ENCODE measurements around the gene SDF4. TPM values are rescaled to one million over a fixed set of nuclear protein-coding genes. Genes with fewer than 3 reads are reported as not detected.
A peak's percentile ranks its signal among the peaks of the same experiment; 100 is the strongest.

The SDF4 gene
- total and polyA plus RNA-seq, 10 donors = 39.1 to 145 (median 88.5) TPM

- H3K27ac ChIP-seq = no peak overlapping the region
- no peak overlapping the region for H3K4me3 ChIP-seq
- H3K4me1 ChIP-seq = peaks cover 6 to 53% (median 26%) of the 10 kb centered on the region in 6 donors
- intact Hi-C loops (cut with DNase I; ENCODE audit: low total_unique reads) = no loop called here
- H3K27me3 ChIP-seq (replicated peaks in 1 of 7) = no peaks in the 10 kb centered on the region
- H3K9me3 ChIP-seq = no peaks in the 10 kb centered on the region
- 90 to 95% (median 94%) methylated on average over 14 to 34 of the region's 34 CpGs for WGBS, 5 donors
- H3K36me3 ChIP-seq = peaks cover 0 to 100% (median 87%) of the 10 kb centered on the region in 6 donors
- no peak for TF ChIP-seq POLR2A (IDR thresholded peaks at IDR 0.05)
- no peak for TF ChIP-seq CTCF (IDR thresholded peaks at IDR 0.05 in 8 of 11, conservative IDR thresholded peaks at IDR 0.05 in 3 of 11)
- TF ChIP-seq POLR2AphosphoS5 (IDR thresholded peaks at IDR 0.05) = no peak
- DNase-seq = no peak
These were observed 6.5 kb downstream of the SDF4 start for GRCh38 chr1:1225238-1225845.

- H3K27ac ChIP-seq = no peak overlapping the region
- peaks cover 0 to 39% (median 12%) of the 10 kb centered on the region in 6 donors for H3K4me1 ChIP-seq
- H3K36me3 ChIP-seq = peaks cover 0 to 100% (median 93%) of the 10 kb centered on the region in 6 donors
- no peak for DNase-seq
- WGBS, 5 donors = 94 to 97% (median 95%) methylated on average over 19 to 21 of the region's 21 CpGs
- no peaks in the 10 kb centered on the region for H3K27me3 ChIP-seq (replicated peaks in 1 of 7)
- no peaks in the 10 kb centered on the region for H3K9me3 ChIP-seq
- TF ChIP-seq CTCF (IDR thresholded peaks at IDR 0.05 in 8 of 11, conservative IDR thresholded peaks at IDR 0.05 in 3 of 11) (no peak), POLR2AphosphoS5 (IDR thresholded peaks at IDR 0.05) (peak in 1 of 3 donors; percentile 30)
- intact Hi-C loops (cut with DNase I; ENCODE audit: low total_unique reads) = no loop called here
- no peak overlapping the region for H3K4me3 ChIP-seq
These were observed 7.9 kb downstream of the SDF4 start for GRCh38 chr1:1223891-1224290.

GRCh38 chr1:1223321-1223720, 8.5 kb downstream of the SDF4 start:
- intact Hi-C loops (cut with DNase I; ENCODE audit: low total_unique reads) = no loop called here
- Histone ChIP-seq H3K36me3 (peaks cover 0 to 100% (median 93%) of the 10 kb centered on the region in 6 donors), H3K9me3 (no peaks in the 10 kb centered on the region), H3K4me3 (no peak overlapping the region), H3K27me3 (replicated peaks in 1 of 7) (no peaks in the 10 kb centered on the region), H3K4me1 (peaks cover 0 to 33% (median 8%) of the 10 kb centered on the region in 6 donors), H3K27ac (no peak overlapping the region)
- TF ChIP-seq CTCF (IDR thresholded peaks at IDR 0.05 in 8 of 11, conservative IDR thresholded peaks at IDR 0.05 in 3 of 11) (no peak), POLR2AphosphoS5 (IDR thresholded peaks at IDR 0.05) (no peak), POLR2A (IDR thresholded peaks at IDR 0.05) (no peak)
- no peak for DNase-seq
- 88 to 98% (median 94%) methylated on average over 8 to 15 of the region's 15 CpGs for WGBS, 5 donors

- Histone ChIP-seq H3K27ac (peak overlapping the region in 2 of 8 donors; percentile 30 to 32), H3K9me3 (no peaks in the 10 kb centered on the region), H3K27me3 (replicated peaks in 1 of 7) (no peaks in the 10 kb centered on the region), H3K4me3 (no peak overlapping the region), H3K36me3 (peaks cover 0 to 100% (median 93%) of the 10 kb centered on the region in 6 donors), H3K4me1 (peaks cover 0 to 27% (median 6%) of the 10 kb centered on the region in 6 donors)
- intact Hi-C loops (cut with DNase I; ENCODE audit: low total_unique reads) = no loop called here
- WGBS, 5 donors = 91 to 96% (median 94%) methylated on average over 42 to 44 of the region's 44 CpGs
- no peak for TF ChIP-seq CTCF (IDR thresholded peaks at IDR 0.05 in 8 of 11, conservative IDR thresholded peaks at IDR 0.05 in 3 of 11)
- peak in 2 of 3 donors; percentile 24 to 48 for TF ChIP-seq POLR2AphosphoS5 (IDR thresholded peaks at IDR 0.05)
- no peak for DNase-seq
These were observed 9.1 kb downstream of the SDF4 start for GRCh38 chr1:1222575-1223225.
